HG02870 (cell line): ENCODE measurements around the gene ZNF483.
"Not testable (repeated sequence)": the region's sequence is repeated elsewhere in the genome, so short reads cannot be mapped to it uniquely, and the experiment has no call there.

Experiments
- ATAC-seq: cut with Tn5 transposase; IDR thresholded peaks from one replicate; pipeline ENCODE4 v1.9.1; 2021; ENCODE audit warnings: mild to moderate bottlenecking, moderate library complexity; ENCODE audit not compliant: unreplicated experiment

ZNF483 gene

DNA sequence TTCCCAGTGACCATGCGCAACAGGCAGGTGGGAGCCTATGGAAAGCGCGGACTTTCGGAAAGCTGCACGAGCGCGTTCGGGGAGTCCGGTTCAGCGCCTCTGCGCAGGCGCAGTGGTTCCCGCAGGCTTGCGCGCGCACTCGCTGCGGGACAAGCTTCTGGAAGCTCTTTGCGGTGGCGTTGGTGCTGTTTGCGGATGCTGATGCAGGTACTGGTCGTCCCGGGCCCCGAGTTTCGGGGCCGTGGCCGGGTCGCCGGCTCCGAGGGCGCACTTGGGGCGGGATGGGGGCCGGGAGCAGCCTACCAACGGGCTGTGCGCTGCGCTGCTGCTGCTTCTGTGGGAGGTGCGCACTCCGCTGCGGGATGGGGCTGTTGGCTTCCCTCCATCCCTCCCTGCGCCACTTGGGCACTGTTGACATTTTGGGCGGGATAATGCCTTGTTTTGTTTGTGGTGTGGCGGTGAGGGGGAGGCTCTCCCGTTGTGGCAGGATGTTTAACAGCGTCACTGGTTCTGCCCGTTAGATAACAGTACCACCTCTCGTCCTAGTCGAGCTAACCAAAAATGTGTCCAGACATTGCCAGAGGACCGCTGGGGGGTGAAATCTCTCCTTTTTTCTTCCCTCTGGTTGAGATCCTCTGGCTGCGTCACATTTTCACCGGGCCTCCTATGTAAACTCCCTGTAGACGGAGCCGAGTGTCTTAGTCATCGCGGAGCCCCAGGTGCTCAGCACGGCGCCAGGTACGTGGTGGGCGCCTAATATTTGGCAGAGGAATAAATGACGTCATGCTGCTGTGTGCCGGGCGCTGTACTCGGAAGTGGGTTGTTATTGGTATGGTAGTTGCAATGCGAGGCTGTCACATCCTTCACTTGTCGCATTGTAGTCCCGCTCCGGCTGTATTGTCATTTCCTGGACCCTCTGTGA lies at the start of gene ZNF483:
Gene ZNF483, plus strand, starts transcription at position 124 of the 922 bp plus-strand sequence. CDS start 2,217 bp downstream, outside the sequence.
- peak; percentile 39 for ATAC-seq

GRCh38 chr9:111475195-111475594 lies 49.8 kb upstream of the ZNF483 start:
- ATAC-seq = no peak

GRCh38 chr9:111477677-111478076 lies 47.3 kb upstream of the ZNF483 start:
- ATAC-seq = no peak

- no peak for ATAC-seq
Measured at GRCh38 chr9:111481885-111482636, 42.9 kb upstream of the ZNF483 start.

DNA sequence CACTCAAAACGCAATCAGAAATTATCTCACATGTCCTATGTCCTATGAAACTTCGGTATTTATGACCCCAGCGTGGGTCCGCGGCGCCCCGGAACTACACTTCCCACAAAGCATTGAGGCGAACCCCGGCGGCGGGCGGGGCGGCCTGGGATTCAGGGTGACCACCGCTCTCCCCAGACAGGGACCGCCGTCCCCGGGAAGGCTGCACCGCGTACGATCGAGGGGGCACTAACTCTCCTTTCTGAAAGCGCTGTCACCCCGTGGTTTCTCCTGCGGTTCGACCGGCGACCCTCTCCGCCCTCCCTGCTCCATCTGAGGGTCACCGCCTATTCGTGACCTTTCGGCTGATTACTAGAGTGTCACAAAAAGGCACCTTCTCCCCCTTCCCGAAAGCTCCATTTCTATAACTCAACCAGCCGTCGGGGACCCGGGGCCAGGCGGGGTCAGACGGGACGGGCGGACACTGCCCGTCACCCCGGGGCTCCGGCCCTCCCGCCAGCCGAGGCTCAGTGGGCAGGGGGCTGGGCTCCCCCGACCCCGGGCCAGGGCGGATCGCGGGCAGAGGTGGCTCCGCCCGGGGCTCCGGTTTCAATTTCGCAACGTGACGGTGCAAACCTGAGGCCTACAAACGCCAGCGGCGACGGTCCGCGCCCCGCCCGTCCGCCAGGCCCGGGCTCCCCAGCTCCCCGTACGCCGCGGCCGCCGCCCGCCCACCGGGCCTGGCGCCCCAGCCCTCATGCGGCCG lies 42.1 kb upstream of the ZNF483 start:
- peak; percentile 48 for ATAC-seq

DNA sequence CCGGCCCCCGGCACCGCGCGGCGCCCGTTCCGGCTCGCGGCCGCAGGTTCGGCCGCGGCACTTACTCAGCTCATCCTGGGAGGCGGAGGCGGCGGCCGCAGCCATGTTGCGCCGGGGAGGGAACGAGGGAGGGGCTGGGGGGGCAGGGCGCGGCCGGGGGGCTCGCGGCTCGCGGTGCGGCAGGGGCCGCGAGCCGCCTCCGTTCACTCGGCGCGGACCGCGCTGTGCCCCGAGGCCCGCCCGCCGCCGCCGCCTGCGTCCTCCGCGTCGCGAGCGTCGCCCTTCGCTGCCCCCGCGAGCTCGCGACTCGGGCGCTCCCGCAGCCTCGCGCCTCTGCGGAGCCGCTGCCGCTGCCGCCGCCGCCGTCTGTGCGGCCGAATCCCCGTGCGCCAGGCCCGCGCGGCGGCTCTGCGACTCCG lies 41.5 kb upstream of the ZNF483 start:
- ATAC-seq = peak; percentile 29

DNA sequence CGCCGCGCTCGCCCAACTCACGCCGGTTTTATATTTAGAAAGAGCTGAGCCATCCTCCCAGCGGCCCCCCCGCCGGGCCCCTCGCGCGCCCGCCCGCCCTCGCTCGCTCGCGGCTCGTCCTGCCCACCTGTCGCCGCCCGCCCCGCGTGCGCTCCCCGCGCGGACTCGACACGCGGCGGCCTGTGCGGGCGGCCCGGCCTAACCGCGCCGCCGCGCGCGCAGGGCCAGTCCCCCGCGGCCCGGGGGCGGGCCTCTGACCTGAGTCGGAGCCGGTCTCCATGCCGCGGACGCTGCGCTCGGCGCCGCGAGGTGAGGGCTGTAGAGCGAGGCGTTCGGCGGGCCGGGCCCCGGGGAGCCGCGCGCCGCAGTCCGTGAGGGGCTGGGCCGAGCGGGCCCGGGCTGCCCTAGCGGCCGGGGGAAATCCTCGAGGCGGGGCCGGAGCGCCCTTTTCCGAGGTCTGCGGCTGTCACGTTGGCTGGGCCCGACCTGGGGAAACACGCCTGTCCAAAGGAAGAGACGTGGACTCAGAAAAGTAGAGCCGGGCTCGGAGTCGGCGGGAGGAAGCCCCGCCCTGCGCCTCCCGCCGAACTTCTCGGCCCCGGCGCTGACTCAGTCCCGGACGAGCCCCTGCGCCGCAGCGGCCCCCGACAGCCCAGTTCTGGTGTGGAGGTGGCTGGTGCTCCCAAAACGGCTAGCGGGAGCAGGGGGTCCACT lies 41.0 kb upstream of the ZNF483 start, which contains the start of gene ECPAS:
Gene ECPAS, minus strand, starts transcription at position 526 of the 714 bp plus-strand sequence. CDS start 11,465 bp downstream, outside the sequence.
- peak; percentile 51 for ATAC-seq

GRCh38 chr9:111484572-111484894 lies 40.4 kb upstream of the ZNF483 start:
- no peak for ATAC-seq

DNA sequence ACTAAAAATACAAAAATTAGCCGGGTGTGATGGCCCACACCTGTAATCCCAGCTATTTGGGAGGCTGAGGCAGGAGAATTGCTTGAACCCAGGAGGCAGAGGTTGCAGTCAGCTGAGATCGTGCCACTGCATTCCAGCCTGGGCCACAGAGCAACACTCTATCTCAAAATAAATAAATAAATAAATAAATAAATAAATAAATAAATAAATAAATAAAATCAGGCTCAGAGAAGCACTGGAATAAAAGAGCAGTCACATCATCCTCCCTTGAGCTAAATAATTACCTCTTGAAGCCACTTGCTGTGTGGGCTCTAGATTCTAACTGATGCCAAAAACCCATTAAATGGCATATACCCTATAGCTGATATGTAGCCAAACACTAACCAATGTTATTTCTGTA lies 27.8 kb upstream of the ZNF483 start:
- not testable (repeated sequence) for ATAC-seq

GRCh38 chr9:111501005-111501562 lies 23.9 kb upstream of the ZNF483 start:
- no peak for ATAC-seq

GRCh38 chr9:111501648-111502047 lies 23.3 kb upstream of the ZNF483 start:
- ATAC-seq = no peak

GRCh38 chr9:111502506-111502905 lies 22.5 kb upstream of the ZNF483 start:
- ATAC-seq = no peak

GRCh38 chr9:111511581-111511980 lies 13.4 kb upstream of the ZNF483 start:
- not testable (repeated sequence) for ATAC-seq

DNA sequence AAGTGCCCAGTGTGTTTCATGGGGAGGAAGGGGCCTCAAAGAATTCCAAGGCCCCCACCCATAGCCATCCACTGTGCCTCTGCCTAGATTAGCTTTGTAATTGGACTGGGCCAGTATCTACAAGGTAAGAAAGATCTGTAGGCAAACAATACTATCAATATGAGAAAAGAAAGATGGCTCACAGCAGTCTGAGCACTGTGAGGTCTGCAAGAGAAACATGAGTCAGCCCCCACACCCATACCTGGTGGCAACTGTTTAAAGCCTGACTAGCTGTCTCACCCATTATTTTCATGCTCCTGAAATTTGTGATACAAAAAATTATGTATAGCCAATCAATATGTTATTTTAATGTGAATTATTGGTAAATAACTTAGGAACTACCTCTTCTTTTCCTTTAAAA lies 10.0 kb upstream of the ZNF483 start:
- no peak for ATAC-seq

DNA sequence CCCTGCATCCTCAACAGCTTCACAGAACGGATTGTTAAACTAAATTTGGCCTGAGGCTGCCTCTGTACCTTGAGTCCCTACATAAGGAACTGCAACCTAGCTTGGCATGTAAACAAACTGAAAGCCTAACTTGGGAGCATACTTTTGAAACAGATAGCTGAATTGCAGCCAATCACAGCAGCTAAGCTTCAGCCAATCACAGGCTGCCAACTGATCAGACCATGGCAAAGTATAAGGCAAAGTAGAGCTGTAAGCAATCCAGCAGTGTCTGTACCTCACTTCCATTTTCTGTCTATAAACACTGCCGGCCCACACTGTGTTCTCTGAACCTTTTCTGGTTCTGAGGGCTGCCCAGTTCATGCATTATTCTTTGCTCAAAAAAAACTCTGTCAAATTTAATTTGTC lies 8.9 kb upstream of the ZNF483 start:
- no peak for ATAC-seq

DNA sequence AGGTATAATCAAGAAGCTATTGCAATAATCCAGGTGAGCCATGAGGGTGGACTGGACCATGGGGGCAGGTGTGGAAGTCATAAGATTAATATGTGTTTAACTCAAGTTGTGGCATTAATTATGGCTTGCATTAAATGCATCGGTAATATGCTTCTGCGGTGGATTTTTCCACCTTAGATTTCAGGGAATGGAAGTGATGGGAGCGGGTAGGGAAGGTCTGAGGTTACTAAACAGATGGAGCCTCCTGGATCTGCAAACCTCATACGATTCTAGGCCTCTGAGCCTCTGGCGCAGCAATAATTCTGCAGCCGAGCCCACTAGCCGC lies 286 bp upstream of the ZNF483 start:
- ATAC-seq = no peak

DNA sequence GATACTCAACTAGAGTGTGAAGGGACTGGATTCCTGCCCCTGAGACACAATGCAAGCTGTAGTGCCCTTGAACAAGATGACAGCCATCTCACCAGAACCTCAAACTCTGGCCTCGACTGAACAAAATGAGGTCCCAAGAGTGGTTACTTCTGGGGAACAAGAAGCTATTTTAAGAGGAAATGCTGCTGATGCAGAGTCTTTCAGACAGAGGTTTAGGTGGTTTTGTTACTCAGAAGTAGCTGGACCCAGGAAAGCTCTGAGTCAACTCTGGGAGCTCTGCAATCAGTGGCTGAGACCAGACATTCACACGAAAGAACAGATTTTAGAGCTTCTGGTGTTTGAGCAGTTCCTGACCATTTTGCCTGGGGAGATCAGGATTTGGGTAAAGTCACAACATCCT lies 2.4 kb downstream of the ZNF483 start:
- no peak for ATAC-seq

DNA sequence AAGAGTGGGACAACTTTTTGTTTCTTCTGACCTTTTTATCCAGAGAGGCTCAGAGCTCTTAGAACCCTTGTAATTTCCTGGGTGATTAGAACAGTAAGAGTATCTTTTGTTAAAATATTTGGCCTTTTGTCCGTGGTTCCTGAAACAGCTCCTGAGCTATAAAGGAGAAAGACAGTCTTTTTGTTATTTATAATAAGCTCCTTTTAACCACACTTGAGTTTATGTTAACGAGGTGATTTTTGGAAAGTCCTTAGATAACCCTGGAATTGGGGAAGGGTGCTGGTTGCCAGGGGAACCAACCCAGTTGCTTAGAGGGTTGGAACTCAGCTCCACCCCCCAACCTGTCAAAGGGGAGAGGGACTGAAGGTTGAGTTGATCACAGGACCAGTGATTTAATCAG lies 4.8 kb downstream of the ZNF483 start:
- no peak for ATAC-seq

DNA sequence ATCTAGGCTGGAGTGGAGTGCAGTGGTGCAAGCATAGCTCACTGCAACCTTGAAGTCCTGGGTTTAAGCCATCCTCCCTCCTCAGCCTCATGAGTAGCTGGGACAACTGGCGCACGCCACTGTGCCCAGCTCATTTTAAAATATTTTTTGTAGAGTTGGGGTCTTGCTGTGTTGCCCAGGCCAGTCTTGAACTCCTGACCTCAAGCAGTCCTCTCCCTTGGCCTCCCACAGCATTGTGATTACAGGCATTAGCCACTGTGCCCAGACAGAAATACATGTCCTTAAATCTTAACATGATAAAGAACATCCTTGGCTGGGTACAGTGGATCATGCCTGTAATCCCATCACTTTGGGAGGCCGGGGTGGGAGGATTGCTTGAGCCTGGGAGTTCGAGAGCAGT lies 6.7 kb downstream of the ZNF483 start:
- no peak for ATAC-seq

DNA sequence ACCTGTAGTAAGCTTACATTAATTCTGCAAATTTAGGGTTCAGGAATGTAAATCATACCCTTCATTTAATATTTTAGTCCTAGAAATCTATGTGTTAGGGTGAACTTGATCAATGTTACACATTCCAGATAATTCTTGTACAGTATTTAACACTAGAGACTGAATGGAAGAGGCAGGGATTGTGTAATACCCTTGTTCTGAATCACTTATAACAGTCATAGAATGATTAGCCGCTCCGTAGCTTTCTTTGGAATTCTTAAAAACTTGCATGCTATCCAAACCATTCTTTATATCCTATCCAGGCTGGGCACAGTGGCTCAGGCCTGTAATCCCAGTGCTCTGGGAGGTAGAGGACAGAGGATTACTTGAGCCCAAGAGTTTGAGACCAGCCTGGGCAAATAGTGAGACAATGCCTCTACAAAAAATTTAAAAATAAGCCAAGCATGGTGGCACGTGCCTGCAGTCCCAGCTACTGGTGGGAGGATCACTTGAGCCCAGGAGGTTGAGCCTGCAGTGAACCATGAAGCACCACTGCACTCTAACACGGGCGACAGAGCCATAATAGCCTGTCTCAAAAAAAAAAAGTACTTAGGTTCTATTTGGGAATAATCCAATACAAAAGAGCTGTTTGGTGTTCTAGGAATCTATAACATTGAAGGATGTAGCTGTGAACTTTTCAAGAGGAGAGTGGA lies 8.3 kb downstream of the ZNF483 start:
- no peak for ATAC-seq
